HG03135 (cell line): ENCODE results near the gene MZF1.
"Not testable (repeated sequence)": the region's sequence is repeated elsewhere in the genome, so short reads cannot be mapped to it uniquely, and the experiment has no call there.

Source experiments
- ATAC-seq: cut with Tn5 transposase; IDR thresholded peaks from one replicate; pipeline ENCODE4 v1.9.1; 2021; ENCODE audit warnings: mild to moderate bottlenecking, moderate library complexity; ENCODE audit not compliant: unreplicated experiment

Gene MZF1

DNA sequence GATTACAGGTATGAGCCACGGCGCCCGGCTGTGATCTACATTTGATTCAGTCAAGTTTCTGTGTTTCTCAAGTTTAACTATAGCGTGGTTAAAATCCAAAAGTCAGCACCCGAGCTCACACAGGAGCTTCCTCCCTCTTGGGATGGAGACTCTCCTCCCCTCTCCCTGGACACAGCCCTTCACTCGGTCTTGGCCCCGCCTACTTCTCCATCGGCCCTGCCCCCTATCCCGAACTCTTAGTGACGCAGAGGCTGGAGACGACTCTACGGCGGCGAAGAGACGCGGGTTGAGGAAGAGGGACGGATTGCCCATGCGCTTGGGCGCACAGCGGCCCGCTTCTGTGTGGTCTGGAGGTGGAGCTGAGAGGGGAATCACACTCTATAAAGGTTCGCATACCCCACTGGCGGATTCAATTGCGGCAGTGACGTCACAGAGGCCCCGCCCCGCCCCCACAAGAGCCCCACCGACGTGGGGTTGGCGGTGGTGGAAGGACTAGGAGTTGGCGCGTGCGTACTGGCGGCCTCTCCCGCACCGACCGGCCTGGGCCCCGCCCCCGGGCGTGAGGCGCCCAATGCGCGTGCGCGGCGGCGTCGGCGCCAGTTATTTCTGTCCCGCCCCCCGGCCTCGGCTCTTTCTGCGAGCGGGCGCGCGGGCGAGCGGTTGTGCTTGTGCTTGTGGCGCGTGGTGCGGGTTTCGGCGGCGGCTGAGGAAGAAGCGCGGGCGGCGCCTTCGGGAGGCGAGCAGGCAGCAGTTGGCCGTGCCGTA, 29.1 kb downstream of the MZF1 start, which contains the start of gene TRIM28:
TSS of gene TRIM28 (plus strand) at position 239 of the 765 bp plus-strand sequence. CDS start 694 bp downstream, outside the sequence.
- ATAC-seq: peak; percentile 76

DNA sequence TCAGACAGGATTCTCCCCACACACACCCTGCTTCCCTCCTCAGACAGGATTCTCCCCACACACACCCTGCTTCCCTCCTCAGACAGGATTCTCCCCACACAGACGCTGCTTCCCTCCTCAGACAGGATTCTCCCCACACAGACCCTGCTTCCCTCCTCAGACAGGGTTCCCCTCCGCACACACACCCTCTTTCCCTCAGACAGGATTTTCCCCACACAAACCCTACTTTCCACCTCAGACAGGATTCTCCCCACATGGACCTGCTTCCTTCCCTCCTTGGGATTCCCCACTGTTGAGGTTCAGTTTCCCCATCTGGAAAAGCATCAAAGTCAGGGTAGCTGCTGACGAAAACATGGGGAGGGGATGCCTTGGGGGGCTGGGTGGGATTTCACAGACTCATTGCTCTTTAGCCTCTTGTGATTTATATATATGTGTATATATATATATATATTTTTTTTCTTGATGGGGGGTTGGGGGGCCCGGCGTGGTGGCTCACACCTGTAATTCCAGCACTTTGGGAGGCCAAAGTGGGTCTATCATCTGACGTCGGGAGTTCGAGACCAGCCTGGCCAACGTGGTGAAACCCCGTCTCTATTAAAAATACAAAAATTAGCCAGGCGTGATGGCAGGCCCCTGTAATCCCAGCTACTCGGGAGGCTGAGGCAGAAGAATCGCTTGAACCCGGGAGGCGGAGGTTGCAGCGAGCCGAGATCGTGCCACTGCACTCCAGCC, 30.3 kb downstream of the MZF1 start:
- not testable (repeated sequence) for ATAC-seq

DNA sequence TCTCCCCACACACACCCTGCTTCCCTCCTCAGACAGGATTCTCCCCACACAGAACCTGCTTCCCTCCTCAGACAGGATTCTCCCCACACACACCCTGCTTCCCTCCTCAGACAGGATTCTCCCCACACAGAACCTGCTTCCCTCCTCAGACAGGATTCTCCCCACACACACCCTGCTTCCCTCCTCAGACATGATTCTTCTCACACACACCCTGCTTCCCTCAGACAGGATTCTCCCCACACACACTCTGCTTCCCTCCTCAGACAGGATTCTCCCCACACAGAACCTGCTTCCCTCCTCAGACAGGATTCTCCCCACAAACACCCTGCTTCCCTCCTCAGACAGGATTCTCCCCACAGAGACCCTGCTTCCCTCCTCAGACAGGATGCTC, 34.0 kb downstream of the MZF1 start:
- not testable (repeated sequence) for ATAC-seq

DNA sequence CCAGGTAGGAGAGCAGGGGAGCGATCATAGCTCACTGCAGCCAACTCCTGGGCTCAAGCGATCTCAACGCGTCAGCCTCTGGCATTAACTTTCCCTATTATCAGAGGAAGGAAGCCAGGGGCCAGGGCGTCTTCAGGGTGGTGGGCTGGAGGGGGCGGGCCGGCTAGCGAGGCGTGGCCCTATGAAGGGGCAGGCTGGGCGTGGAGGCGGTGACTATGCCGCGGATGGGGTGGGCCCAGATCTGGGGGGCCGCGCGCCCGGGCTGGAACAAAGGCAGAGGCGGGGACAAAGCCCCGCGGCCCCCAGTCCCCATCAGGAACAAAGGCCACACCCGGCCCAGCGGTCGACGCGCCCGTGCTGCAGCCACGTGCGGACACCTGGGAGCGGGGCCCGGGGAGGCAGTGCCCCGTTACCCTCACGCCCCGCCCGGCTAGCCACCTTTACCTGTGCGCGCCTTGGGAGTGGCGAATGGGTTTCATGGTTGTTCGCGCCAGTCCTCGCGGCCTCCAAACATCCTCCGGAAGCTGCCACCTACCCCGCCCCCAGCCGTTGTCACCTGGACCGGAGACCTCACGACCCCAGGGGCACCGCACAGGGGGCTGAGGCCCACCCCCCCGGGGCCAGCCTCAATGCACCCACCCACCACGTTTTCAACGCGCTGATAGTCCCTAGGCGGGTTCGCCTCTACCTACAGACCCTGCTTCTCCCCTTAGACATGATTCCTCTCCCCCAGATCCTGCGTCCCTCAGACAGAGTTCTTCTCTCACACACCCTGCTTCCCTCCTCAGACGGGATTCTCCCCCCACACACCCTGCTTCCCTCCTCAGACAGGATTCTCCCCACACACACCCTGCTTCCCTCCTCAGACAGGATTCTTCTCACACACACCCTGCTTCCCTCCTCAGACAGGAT, 34.6 kb downstream of the MZF1 start:
- no peak for ATAC-seq

DNA sequence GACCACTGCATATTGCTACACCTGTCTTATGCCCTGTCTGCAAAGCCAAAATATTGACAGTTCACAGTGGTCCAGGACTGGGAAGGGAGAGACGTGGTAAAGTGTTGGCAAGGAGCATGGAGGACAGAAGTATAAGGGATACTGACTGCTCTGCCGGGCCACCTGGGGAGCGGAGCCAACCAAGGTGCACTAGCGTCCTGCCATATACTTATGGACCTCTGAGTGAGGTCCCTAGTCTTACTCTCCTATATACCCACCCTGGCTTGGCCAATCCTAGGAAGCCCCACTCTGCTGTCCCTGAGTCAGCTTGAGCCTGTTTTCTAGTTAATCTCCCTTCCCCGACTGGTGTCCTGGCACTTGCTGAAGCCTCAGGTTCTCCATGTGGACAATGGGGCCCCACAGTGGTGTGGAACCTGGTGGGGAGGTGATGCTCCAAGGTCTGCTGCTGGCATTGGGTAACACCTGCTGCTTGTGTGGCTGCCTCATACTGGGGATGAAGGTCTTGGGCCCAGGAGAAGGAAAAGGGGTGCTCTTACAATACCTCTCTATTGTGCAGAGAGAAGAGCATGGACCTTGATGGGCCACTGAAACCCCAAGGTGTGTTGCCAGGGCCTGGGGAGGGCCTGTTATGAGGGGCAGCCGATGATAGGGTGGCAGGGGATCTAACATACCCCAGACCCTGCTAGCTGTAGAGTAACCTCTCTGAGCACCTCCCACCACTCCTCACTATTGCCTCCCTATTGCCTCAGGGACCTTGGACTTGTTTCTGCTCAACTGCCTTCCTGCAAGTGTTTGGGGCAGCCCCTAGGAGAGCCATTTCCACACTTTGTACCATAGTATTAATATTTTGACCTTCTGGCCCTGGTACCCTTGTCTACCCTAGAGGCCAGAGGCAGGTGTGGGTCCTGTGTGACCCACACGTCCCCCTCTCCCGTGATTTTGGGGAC, 36.0 kb downstream of the MZF1 start:
- ATAC-seq: no peak

DNA sequence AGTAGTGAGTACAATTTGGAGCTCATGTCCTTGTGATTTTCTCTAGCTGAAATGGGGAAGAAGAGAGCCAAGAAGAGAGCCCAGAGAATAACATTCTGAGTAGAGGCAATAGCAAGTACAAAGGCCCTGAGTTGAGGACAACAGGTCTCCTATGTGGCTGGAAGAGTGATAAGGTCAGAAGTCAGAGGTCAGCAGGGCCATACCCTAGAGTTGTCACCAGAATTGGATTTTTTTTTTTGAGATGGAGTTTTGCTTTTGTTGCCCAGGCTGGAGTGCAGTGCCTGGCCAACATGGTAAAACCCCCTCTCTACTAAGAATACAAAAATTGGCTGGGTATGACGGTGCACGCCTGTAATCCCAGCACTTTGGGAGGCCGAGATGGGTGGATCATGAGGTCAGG, 37.3 kb downstream of the MZF1 start:
- no peak for ATAC-seq

DNA sequence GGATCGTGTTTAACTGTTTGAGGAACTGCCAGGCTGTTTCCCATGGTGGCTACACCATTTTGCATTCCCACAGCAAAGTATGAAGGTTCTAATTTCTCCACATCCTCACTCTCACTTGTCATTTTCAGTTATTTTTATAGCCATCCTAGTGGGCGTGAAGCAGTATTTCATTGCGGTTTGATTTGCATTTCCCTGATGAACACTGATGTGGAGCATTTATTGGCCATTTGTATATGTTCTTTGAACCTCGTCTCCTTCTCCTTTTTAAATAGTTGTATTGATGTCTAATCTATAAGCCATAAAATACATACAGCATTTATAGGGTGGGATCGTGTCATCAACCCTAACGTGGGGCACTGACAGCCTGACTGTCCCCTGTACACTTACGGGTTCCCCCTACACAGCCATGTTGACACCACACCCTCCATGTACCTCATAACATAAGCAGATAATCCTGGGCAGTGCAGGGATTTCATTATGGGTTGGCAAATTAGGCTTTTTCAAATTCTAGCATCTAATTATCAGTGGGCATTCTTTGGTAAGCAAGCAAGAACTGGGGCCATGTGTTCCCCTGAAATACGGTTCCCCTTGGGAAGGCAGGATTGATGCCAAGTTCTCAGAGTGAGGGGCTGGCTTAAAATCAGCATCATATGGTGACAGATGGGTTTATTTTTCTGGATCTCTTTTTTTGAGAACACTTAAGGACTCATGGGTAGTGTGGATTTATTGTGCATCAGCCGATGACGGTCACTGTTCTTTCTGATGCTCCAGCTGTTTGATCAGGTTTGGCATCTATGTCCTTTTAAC, 41.9 kb downstream of the MZF1 start:
- no peak for ATAC-seq

DNA sequence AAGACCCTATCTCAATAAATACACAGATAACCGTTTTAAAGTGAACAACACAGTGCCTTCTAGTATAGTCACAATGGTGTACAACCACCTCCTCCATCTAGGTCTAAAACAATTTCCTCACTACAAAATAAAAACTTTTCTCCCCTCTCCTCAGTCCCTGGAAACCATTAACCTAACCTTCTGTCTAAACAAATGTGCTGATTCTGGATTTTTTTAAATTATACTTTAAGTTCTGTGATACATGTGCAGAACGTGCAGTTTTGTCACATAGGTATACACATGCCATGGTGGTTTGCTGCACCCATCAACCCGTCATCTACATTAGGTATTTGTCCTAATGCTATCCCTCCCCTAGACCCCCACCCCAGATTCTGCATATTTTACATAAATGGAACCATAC, 43.7 kb downstream of the MZF1 start:
- ATAC-seq: no peak

DNA sequence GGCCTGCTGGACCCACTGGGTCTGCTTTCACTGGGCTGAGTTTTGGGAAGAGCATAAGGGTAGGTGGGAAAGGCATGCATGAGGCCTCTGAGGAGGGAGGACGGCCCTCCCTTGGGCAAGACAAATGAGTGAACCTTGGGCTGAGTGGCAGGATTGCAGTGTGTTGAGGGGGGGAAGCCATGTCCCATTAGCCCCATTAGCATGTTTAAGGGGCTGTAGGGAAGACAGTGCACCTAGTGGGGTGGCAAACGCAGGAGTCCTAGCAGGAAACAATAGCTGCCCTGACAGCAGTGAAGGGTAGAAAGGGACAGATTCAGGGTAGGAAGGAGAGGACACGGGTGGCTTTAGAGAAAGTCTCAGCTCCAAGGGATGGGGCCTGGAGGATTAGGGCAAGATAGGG, 50.4 kb downstream of the MZF1 start:
- no peak for ATAC-seq

DNA sequence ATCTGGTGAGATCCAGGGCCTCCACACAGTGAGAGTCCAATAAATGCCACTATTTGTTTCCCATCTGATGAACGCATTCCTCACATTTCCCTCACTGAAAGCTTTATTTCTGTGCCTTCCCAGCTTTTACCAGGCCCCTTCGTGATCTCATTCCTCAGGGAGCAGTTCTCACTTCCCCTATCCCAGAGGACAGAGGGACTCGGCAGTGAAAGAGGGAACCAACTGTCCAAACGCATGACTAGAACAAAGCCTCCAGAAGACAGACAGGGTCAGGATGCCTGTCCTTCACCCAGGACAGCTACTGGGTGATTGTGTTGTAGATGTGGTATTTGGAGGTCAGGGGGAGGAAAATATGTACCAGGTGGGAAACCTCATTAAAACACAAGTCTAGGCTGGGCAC, 51.5 kb downstream of the MZF1 start:
- ATAC-seq: no peak

DNA sequence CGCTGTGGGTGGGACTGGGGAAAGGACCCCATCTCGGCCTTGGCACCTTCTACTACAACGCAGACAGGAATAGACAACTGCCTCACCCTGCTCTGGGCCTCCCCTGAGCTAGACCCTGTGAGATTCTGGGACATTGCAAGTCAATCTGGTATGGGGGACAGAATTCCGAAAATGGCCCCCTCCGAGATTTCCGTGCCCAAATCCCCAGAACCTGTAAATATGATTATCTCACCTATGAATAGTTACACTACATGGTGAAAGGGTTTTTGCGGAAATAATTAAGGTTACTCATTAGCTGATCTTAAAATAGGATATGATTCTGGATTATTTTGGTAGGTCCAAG, 52.9 kb downstream of the MZF1 start:
- ATAC-seq: no peak

DNA sequence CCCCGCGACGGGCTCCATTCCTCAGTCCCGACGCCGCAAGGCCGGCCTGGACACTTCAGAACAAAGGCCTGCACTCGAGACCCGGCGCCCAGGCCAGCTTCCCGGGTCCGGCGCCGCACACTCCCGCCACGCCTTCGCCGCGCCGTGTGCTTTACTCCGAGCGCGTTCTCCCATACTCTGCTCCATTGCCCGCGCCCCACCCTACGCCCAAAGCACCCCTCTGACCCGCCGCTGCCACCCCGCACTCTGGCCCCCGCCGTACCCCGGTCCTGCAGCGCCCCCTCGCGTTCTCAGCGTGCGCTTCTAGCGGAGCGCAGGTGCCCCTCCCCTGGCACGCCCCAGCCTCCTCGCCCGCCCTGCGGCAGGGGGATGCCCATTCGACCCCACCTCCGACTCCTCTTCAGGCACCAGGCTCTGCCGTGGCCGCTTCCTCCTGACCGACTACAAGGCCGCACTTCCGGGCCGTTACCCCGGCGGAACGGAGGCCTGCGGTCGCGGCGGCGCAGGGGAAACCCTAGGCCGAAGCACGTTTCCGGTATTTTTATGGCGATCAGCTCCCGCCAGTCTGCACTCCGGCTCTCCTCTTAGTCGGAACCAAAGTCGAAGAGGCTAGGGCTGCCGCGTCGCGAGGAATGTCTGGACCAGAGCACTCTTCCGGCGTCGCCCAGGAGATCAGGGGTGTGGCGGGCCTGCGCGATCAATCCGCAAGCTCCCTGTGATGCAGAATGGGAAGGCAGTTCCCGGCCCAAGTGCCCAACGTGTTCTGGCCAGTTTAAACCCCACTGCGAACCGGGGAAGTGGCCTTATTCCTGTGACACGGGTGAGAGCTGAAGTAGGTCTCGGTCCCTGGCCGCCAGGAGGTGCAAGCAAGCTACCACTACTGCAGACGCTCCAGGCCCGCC, 53.5 kb downstream of the MZF1 start, which contains the start of gene ZBTB45:
TSS of gene ZBTB45 (minus strand) at position 456 of the 902 bp plus-strand sequence. CDS start 2,137 bp downstream, outside the sequence.
- peak; percentile 82 for ATAC-seq

DNA sequence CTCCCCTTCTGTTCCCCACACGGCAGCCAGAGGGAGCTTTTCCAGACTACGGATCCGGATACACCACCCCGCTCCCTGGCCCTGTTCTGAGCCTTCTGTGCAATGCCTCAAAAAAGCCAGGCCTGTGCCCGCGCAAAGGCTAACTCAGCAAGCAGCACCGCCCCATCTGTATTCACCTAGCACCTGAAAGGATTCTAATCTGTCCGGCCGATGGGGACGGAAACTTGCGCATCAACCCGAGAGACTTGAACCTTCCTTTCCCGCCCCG, 54.1 kb downstream of the MZF1 start:
- ATAC-seq: no peak

DNA sequence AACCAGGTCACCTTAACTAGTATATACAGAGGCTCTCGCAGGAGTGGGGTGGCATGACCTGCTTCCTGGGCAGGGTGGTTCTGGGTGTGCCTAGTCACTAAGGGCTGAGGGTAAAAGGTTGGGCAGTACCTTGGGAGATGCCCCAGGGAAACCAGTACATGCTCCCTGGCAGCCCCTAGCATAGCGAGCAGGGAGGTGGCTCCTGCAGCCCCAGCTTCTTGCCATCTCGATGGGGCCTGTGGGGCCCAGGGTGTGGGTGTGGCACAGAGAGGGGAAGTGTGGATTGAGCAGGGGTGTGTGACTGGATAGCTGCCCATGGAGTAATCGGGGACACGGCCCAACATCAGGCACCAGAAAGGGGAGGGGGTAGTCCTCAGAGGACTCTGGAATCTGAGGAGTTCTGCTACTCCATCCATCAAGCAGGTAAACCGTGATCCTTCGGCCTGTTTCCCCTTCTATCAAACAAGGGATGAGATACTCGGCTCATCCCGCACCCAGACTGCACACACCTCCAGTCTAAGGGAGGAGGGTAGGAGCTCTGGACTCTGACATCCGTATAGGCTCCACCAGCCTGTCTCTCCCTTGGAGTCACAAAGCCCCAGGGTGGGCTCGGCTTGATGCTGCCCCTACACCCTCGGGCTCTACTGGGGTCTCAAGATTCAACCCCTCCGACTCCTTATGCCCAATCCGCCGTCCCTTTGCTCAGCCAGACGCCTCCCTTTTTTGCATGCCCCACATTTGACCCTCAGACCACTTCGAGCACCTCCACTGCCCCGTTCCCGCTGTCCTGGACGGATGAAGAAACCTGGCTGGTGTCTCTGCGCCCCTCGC, 54.7 kb downstream of the MZF1 start:
- no peak for ATAC-seq

DNA sequence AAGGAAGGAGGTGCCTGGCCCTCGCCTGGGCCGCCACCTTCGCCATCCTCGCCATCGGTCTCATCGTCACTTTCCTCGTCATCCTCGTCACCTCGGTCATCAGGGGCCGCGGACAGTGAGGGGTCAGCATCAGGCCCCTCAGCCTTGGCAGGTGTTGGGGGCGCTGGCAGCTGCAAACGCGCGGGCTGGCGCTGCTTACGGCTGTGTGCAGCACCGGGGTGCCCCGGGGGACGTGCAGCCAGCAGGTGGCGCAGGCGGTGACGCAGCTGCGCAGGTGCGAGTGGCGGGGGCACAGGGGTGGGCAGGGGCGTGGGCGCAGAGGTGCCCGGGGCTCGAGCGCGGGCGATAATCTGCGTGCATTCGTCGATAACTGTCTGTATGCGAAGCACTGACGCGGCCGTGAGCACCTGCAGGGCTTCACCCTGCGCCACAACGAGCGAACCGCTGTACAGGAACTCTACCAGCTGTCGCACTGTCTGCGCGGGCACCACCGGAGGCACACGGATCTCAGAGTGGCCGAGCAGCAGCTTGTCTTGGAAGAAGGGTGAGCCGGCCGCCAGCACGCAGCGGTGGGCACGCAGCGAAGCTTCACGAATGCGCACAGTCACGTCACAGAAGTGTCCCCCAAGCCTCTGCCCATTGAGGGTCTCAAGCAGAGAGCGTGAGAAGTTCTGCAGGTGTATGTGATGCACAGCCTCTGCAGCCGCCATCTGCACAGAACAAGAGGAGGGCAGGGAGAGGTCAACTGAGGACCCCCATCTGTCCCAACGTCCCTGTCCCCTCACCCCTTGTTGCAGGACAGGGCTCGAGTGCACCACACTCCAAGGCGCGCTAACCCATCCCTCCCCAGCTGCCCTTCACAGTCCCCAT, 55.9 kb downstream of the MZF1 start:
- ATAC-seq: no peak

DNA sequence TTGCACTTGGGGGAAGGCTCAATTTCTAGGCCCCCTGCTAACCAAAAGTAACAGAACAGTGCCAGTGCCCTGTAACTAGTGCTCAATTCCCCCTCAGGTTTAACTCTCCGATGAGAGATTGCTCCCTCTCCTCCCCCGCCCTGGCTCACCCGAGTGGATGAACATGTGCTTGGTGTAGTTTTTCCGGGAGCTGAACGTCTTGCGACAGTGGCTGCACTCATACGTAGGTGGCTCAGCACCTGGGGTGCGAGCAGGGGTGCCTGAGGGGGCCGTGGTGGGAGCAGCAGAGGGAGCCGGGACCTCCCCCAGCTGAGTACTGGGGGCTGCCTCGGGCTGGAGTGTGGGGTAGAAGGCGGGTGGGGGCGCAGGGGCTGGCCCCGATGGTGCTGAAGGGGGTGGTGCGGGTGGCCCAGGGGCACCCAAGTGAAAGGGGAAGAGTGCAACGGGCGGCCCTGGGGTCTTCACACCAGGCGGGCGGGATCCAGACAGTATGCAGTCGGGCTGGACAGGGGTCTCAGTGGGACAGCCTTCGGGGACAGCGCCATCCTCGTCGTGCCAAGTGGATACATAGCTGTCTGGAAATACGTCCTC, 56.8 kb downstream of the MZF1 start:
- no peak for ATAC-seq
